ENCODE data around the gene SYMPK.

- no peak for TF ChIP-seq POLR2A (IDR thresholded peaks at IDR 0.05)
- TF ChIP-seq CTCF (IDR thresholded peaks at IDR 0.05), result no peak
Observed at GRCh38 chr19:45784096-45784495, 78.9 kb downstream of the SYMPK start.

Data from Peyer's patch (tissue), 4 donors.